OCI-LY7 (cell line): Measurements from ENCODE around the gene KRTAP9-4. TPM values are rescaled to one million over a fixed set of nuclear protein-coding genes. Genes with fewer than 3 reads are reported as not detected.
"Not testable (repeated sequence)": the region's sequence is repeated elsewhere in the genome, so short reads cannot be mapped to it uniquely, and the experiment has no call there.

ENCODE experiments used
- BruUV-seq: library from RNA; stranded (reverse); fragments of 400-500 nt; replicated peaks from 2 replicates; lab custom pipeline; 2021; lab: Mats Ljungman, UMichigan
- CTCF ChIA-PET: fragments of 300-600 bp; sonication (Branson Sonifier 250); formaldehyde crosslinking; loops from one replicate; lab custom pipeline; 2022; ENCODE audit warnings: antibody characterized with exemption; ENCODE audit not compliant: unreplicated experiment; lab: Charles Lee
- POLR2A ChIA-PET: fragments of 300-600 bp; sonication (Branson Sonifier 250); formaldehyde crosslinking; loops from one replicate; lab custom pipeline; 2022; ENCODE audit warnings: antibody characterized with exemption; lab: Charles Lee
- DNase-seq: peaks from one replicate; pipeline ENCODE4 v3.0.0-alpha.2; 2015; ENCODE audit warnings: low spot score
- H2AFZ ChIP-seq: fragments of 200-600 bp; sonication (generic), shearing (Covaris generic); 2 replicates; pipeline ENCODE4 v1.6.1; 2014; ENCODE audit warnings: mild to moderate bottlenecking, antibody characterized with exemption, low read length, moderate library complexity
- H3K27ac ChIP-seq: fragments of 200-600 bp; sonication (generic); 2 replicates; pipeline ENCODE4 v1.5.1; 2014; ENCODE audit warnings: mixed run types, low read depth, mild to moderate bottlenecking, moderate library complexity, low read length, inconsistent platforms; ENCODE audit not compliant: poor library complexity, severe bottlenecking
- H3K36me3 ChIP-seq: fragments of 200-600 bp; sonication (generic); 2 replicates; pipeline ENCODE4 v1.6.1; 2014; ENCODE audit warnings: mild to moderate bottlenecking, antibody characterized with exemption, low read length, moderate library complexity, mixed read lengths; ENCODE audit not compliant: insufficient read depth
- H3K4me1 ChIP-seq: fragments of 200-600 bp; sonication (generic); 2 replicates; pipeline ENCODE4 v1.5.1; 2014; ENCODE audit warnings: mild to moderate bottlenecking, low read length; ENCODE audit not compliant: insufficient read depth, poor library complexity, severe bottlenecking
- H3K4me2 ChIP-seq: fragments of 200-600 bp; sonication (generic); 2 replicates; pipeline ENCODE4 v1.6.1; 2014; ENCODE audit warnings: mild to moderate bottlenecking, low read length
- H3K4me3 ChIP-seq: fragments of 200-600 bp; sonication (generic); 2 replicates; pipeline ENCODE4 v1.5.1; 2014; ENCODE audit warnings: mild to moderate bottlenecking, low read depth, low read length; ENCODE audit not compliant: poor library complexity, severe bottlenecking
- H3K79me2 ChIP-seq: fragments of 200-600 bp; sonication (generic); 2 replicates; pipeline ENCODE4 v1.6.1; 2016; ENCODE audit warnings: low read depth, mild to moderate bottlenecking, low read length, moderate library complexity, mixed read lengths; ENCODE audit not compliant: insufficient read depth
- H3K9me2 ChIP-seq: fragments of 200-600 bp; sonication (generic); 2 replicates; pipeline ENCODE4 v1.6.1; 2016; ENCODE audit warnings: mild to moderate bottlenecking, low read length, mixed read lengths; ENCODE audit not compliant: insufficient read depth
- H3K9me3 ChIP-seq: fragments of 200-600 bp; sonication (generic); 2 replicates; pipeline ENCODE4 v1.6.1; 2014; ENCODE audit warnings: mild to moderate bottlenecking, mixed run types, low read length, mixed read lengths
- H4K20me1 ChIP-seq: fragments of 200-600 bp; sonication (generic); 2 replicates; pipeline ENCODE4 v1.6.1; 2014; ENCODE audit warnings: mild to moderate bottlenecking, antibody characterized with exemption, low read length, moderate library complexity, mixed read lengths; ENCODE audit not compliant: insufficient read depth
- CTCF ChIP-seq: fragments of 200-600 bp; sonication (generic); conservative IDR thresholded peaks from 2 replicates; pipeline ENCODE4 v1.5.1; 2014; ENCODE audit warnings: mild to moderate bottlenecking, antibody characterized with exemption, low read length, moderate library complexity, mixed read lengths
- EZH2phosphoT487 ChIP-seq: fragments of 200-600 bp; sonication (generic); IDR thresholded peaks from 2 replicates; pipeline ENCODE4 v1.6.1; 2018; ENCODE audit warnings: low read depth, borderline replicate concordance, mild to moderate bottlenecking, mixed run types, antibody characterized with exemption, low read length, moderate library complexity, mixed read lengths
- intact Hi-C: fragments of 100-400 bp; cut with micrococcal nuclease; formaldehyde crosslinking; loops from one replicate; pipeline ENCODE4 v1.10.0; 2022; ENCODE audit not compliant: unreplicated experiment
- total RNA-seq, 2 experiments: library from RNA; depleted of rRNA in 1 of 2; stranded (reverse); fragments of >200 nt in 1 of 2; shearing (Covaris generic) in 1 of 2; gene quantifications; 2 replicates each; pipeline ENCODE4 v1.2.3, GENCODE V29; 2014 to 2022

The KRTAP9-4 gene
- total RNA-seq, 2 experiments from 2014 or later, result not detected

- H3K4me1 ChIP-seq, result no peaks in the 10 kb centered on the region
- H3K9me2 ChIP-seq, result no peaks in the 10 kb centered on the region
- intact Hi-C loops, result no loop called here
- no peak for DNase-seq
- TF ChIP-seq EZH2phosphoT487 (no peak), CTCF (no peak)
- no peak overlapping the region for H2AFZ ChIP-seq
- H3K27ac ChIP-seq, result no peak overlapping the region
- CTCF ChIA-PET, result no interaction called here
- H3K4me3 ChIP-seq, result no peak overlapping the region
- no peaks in the 10 kb centered on the region for H3K79me2 ChIP-seq
- POLR2A ChIA-PET, result interaction anchor here (0.7 kb wide), 1 partner anchor 420 kb away, joined by 3 read pairs; no protein-coding TSS in a partner anchor
- no TSS peak for BruUV-seq
- no peaks in the 10 kb centered on the region for H4K20me1 ChIP-seq
- H3K36me3 ChIP-seq, result no peaks in the 10 kb centered on the region
- H3K4me2 ChIP-seq, result no peak overlapping the region
- H3K9me3 ChIP-seq, result no peaks in the 10 kb centered on the region
These were observed 19.4 kb upstream of the KRTAP9-4 start for GRCh38 chr17:41230094-41230493.

GRCh38 chr17:41231731-41232130, 17.8 kb upstream of the KRTAP9-4 start:
- CTCF ChIA-PET, result no interaction called here

GRCh38 chr17:41232399-41233105, 16.9 kb upstream of the KRTAP9-4 start, which contains the start of gene KRTAP9-3:
TSS of gene KRTAP9-3 (plus strand) at chr17:41232449. CDS start at chr17:41232502, 53 bp downstream.
- H3K4me3 ChIP-seq, intact Hi-C loops, BruUV-seq, H3K9me3 ChIP-seq, H2AFZ ChIP-seq, H3K4me1 ChIP-seq, DNase-seq, H4K20me1 ChIP-seq, POLR2A ChIA-PET, H3K4me2 ChIP-seq, CTCF ChIA-PET, H3K27ac ChIP-seq, H3K36me3 ChIP-seq, H3K79me2 ChIP-seq, H3K9me2 ChIP-seq: not testable (repeated sequence)

More at GRCh38 chr17:41231731-41232130, 17.8 kb upstream of the KRTAP9-4 start:
- no TSS peak for BruUV-seq
- no peaks in the 10 kb centered on the region for H3K9me3 ChIP-seq
- H4K20me1 ChIP-seq, result no peaks in the 10 kb centered on the region
- H2AFZ ChIP-seq, result no peak overlapping the region
- H3K9me2 ChIP-seq, result no peaks in the 10 kb centered on the region
- H3K4me1 ChIP-seq, result no peaks in the 10 kb centered on the region
- POLR2A ChIA-PET, result no interaction called here
- no peak for DNase-seq
- intact Hi-C loops, result no loop called here
- TF ChIP-seq CTCF (no peak), EZH2phosphoT487 (no peak)
- no peak overlapping the region for H3K4me3 ChIP-seq
- no peaks in the 10 kb centered on the region for H3K79me2 ChIP-seq
- no peak overlapping the region for H3K27ac ChIP-seq
- no peaks in the 10 kb centered on the region for H3K36me3 ChIP-seq
- no peak overlapping the region for H3K4me2 ChIP-seq

GRCh38 chr17:41237116-41237515, 12.4 kb upstream of the KRTAP9-4 start:
- H4K20me1 ChIP-seq, H3K9me2 ChIP-seq, BruUV-seq, H3K27ac ChIP-seq, H3K4me3 ChIP-seq, H3K36me3 ChIP-seq, DNase-seq, H3K9me3 ChIP-seq, H3K79me2 ChIP-seq, intact Hi-C loops, H3K4me1 ChIP-seq, H2AFZ ChIP-seq, CTCF ChIA-PET, H3K4me2 ChIP-seq, POLR2A ChIA-PET: not testable (repeated sequence)

- H3K27ac ChIP-seq, BruUV-seq, H3K4me2 ChIP-seq, H3K4me1 ChIP-seq, H3K9me2 ChIP-seq, DNase-seq, H3K4me3 ChIP-seq, H3K79me2 ChIP-seq, intact Hi-C loops, H4K20me1 ChIP-seq, H2AFZ ChIP-seq, H3K36me3 ChIP-seq, CTCF ChIA-PET, H3K9me3 ChIP-seq, POLR2A ChIA-PET: not testable (repeated sequence)
These were observed 11.5 kb upstream of the KRTAP9-4 start, which contains the start of gene KRTAP9-8 for GRCh38 chr17:41237949-41238437. TSS of gene KRTAP9-8 (plus strand) at chr17:41237999. CDS start at chr17:41238052, 53 bp downstream.
